Liver (tissue), 3 donors: Measurements from ENCODE around the gene UCK2.

Source experiments
- JUND ChIP-seq, 2 donors: IDR thresholded peaks; 2 replicates each; pipeline ENCODE4 v1.6.1; 2016; ENCODE audit warnings: antibody characterized with exemption in 2 of 2
- TF ChIP-seq, protein P1 (sequence below): fragments of 150-350 bp; IDR thresholded peaks from 2 replicates; pipeline ENCODE4 v1.5.1; 2017; ENCODE audit warnings: improper control_type of control experiment, low read depth, low read length; ENCODE audit not compliant: missing input control
- donor health status: healthy.
- donor health status: healthy.

DNA sequence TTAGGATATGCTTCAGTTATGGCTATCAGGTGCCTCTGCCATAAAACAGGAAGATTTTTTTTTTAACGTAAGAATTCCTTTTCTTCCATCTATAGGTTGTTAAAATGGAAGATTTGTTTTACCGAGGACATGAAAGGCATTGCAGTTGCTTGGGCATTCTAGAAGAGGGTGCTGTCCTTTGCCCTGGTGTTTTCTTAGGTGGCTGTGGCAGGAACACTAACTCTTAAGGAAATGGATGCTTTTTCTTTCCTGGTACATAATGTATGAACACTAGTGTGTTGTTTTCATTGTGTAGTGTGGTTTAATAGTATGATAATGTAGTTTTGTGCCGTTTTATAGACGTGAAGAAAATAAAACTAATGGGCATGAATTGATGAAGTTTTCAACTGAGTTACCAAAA is 47.2 kb downstream of the UCK2 start:
- TF ChIP-seq, protein P1, sequence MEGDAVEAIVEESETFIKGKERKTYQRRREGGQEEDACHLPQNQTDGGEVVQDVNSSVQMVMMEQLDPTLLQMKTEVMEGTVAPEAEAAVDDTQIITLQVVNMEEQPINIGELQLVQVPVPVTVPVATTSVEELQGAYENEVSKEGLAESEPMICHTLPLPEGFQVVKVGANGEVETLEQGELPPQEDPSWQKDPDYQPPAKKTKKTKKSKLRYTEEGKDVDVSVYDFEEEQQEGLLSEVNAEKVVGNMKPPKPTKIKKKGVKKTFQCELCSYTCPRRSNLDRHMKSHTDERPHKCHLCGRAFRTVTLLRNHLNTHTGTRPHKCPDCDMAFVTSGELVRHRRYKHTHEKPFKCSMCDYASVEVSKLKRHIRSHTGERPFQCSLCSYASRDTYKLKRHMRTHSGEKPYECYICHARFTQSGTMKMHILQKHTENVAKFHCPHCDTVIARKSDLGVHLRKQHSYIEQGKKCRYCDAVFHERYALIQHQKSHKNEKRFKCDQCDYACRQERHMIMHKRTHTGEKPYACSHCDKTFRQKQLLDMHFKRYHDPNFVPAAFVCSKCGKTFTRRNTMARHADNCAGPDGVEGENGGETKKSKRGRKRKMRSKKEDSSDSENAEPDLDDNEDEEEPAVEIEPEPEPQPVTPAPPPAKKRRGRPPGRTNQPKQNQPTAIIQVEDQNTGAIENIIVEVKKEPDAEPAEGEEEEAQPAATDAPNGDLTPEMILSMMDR, result no peak
- no peak for TF ChIP-seq JUND (IDR thresholded peaks at IDR 0.05)
